Adrenal gland (tissue), 12 donors: ENCODE data around the gene TBXAS1. TPM values are rescaled to one million over a fixed set of nuclear protein-coding genes. Genes with fewer than 3 reads are reported as not detected.
"Not testable (repeated sequence)": the region's sequence is repeated elsewhere in the genome, so short reads cannot be mapped to it uniquely, and the experiment has no call there.

Experiments used
- DNase-seq, 7 donors: peaks; one replicate each; pipeline ENCODE4 v3.0.0-alpha.2; 2019 to 2020
- H3K27ac ChIP-seq, 5 donors: fragments of 200-600 bp; sonication (generic) in 4 of 5; 1 replicate in 3 of 5; 2 replicates in 2 of 5; pipeline versions ENCODE4 v1.5.1 to v1.8.0; 2016 to 2020; ENCODE audit warnings: mild to moderate bottlenecking in 1 of 5
- H3K27me3 ChIP-seq: fragments of 200-600 bp; 2 replicates; pipeline ENCODE4 v1.8.0; 2021
- H3K36me3 ChIP-seq, 2 donors: fragments of 200-600 bp; replicated peaks in 1 of 2; 1 replicate in 1 of 2; 2 replicates in 1 of 2; pipeline versions ENCODE4 v1.5.1 to v1.8.0; 2018 to 2022
- H3K4me1 ChIP-seq, 2 donors: fragments of 200-600 bp; replicated peaks in 1 of 2; 1 replicate in 1 of 2; 2 replicates in 1 of 2; pipeline versions ENCODE4 v1.5.1 to v1.8.0; 2018 to 2021
- H3K4me3 ChIP-seq, 4 donors: fragments of 200-600 bp; sonication (generic) in 3 of 4; one replicate each; pipeline ENCODE4 v1.5.1; 2016 to 2018
- H3K9me3 ChIP-seq, 3 donors: fragments of 200-600 bp; sonication (generic) in 1 of 3; replicated peaks in 1 of 3; 1 replicate in 2 of 3; 2 replicates in 1 of 3; pipeline versions ENCODE4 v1.5.1 to v1.8.0; 2016 to 2021
- POLR2A ChIP-seq, 2 donors: fragments of 450-650 bp; IDR thresholded peaks; one replicate each; pipeline ENCODE4 v1.6.1; 2017; ENCODE audit warnings: antibody characterized with exemption in 2 of 2, mild to moderate bottlenecking in 2 of 2, moderate library complexity in 1 of 2
- WGBS, 4 donors: extraction: QIAGEN DNeasy Blood & Tissue Kit in 2 of 4; methylation state at CpG; one replicate each; pipeline versions ENCODE4 v1.1.5 to v1.1.7; 2013 to 2017; 5-methylcytosine and 5-hydroxymethylcytosine counted together
- intact Hi-C, 2 donors: fragments of 100-400 bp; cut with DNase I; formaldehyde crosslinking; loops; one replicate each; pipeline versions ENCODE4 v1.14.1 to v1.15.0; 2022 to 2023
- polyA plus RNA-seq, 3 donors: library from polyadenylated mRNA; stranded (reverse); fragments of 200-250 nt in 2 of 3; fragments of 350-450 nt in 1 of 3; fragmentation: Illumina TruSeq in 1 of 3; extraction: RNeasy Lipid Tissue Mini Kit (QIAGEN cat#74804) in 1 of 3; gene quantifications; one replicate each; pipeline ENCODE4 v1.2.3, GENCODE V29; 2013 to 2014
- total RNA-seq, 9 donors: library from RNA; depleted of rRNA in 4 of 9; stranded (reverse); fragments of >200 nt in 4 of 9; fragments of 120-200 nt in 1 of 9; fragmentation: NEBNext Ultra II Directional in 1 of 9; extraction: Animal tissue kit (Norgen Biotek cat#: 25700) in 1 of 9; gene quantifications; one replicate each; pipeline versions ENCODE4 v1.1.0 to v1.2.4, GENCODE V29; 2013 to 2023
- TF ChIP-seq, protein P1 (sequence below), 6 experiments: fragments of 450-650 bp in 4 of 6; fragments of 200-600 bp in 2 of 6; sonication (generic) in 1 of 6; IDR thresholded peaks; 1 replicate in 5 of 6; 2 replicates in 1 of 6; pipeline versions ENCODE4 v1.5.1 to v1.8.0; 2016 to 2021; ENCODE audit warnings: antibody characterized with exemption in 6 of 6, mild to moderate bottlenecking in 2 of 6, moderate library complexity in 1 of 6
- donor health status: healthy with polysubstance abuse.
- donor health status: Bipolar disorder and iron deficiency.
- donor health status: DM: yes; HTN: yes; CAD: no.
- donor health status: DM: no; HTN: no; CAD: no.
- donor health status: DM: no; HTN: no; CAD: no.
- donor health status: DM: yes; HTN: yes; CAD: no.

The TBXAS1 gene
- total and polyA plus RNA-seq, 12 donors: 9.0 to 87.0 (median 27.3) TPM

DNA sequence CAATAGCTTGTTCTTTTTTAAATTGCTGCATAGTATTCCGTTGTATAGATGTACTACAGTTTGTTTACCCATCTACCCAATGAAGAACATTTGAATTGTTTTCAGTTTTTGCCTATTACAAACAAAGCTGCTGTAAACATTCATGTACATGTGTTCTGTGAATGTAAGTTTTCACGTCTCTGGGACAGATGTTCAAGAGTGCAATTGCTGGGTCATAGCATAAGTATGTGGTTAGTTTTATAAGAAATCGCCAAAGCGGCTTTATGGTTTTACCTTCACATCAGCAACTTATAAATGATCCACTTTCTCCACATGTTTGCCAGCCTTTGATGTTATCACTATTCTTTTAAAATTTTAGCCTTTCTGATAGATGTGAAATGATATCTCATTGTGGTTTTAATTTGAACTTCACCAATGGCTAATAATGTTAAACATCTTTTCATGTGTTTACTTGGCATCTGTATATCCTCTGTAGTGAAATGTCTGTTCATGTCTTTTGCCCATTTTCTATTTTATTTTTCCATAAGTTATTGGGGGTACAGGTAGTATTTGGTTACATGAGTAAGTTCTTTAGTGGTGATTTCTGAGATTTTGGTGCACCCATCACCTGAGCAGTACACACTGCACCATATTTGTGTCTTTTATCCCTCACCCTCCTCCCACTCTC is 73.5 kb downstream of the TBXAS1 start:
- H3K9me3 ChIP-seq: no peaks in the 10 kb centered on the region
- TF ChIP-seq, protein P1, sequence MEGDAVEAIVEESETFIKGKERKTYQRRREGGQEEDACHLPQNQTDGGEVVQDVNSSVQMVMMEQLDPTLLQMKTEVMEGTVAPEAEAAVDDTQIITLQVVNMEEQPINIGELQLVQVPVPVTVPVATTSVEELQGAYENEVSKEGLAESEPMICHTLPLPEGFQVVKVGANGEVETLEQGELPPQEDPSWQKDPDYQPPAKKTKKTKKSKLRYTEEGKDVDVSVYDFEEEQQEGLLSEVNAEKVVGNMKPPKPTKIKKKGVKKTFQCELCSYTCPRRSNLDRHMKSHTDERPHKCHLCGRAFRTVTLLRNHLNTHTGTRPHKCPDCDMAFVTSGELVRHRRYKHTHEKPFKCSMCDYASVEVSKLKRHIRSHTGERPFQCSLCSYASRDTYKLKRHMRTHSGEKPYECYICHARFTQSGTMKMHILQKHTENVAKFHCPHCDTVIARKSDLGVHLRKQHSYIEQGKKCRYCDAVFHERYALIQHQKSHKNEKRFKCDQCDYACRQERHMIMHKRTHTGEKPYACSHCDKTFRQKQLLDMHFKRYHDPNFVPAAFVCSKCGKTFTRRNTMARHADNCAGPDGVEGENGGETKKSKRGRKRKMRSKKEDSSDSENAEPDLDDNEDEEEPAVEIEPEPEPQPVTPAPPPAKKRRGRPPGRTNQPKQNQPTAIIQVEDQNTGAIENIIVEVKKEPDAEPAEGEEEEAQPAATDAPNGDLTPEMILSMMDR (IDR thresholded peaks at IDR 0.05): no peak
- no peak for TF ChIP-seq POLR2A (IDR thresholded peaks at IDR 0.05)
- no peaks in the 10 kb centered on the region for H3K27me3 ChIP-seq
- H3K27ac ChIP-seq: no peak overlapping the region
- no peaks in the 10 kb centered on the region for H3K4me1 ChIP-seq
- 60 to 93% (median 68%) methylated on average over 4 of the region's 4 CpGs for WGBS, 4 donors
- DNase-seq: no peak
- intact Hi-C loops: no loop called here
- H3K4me3 ChIP-seq: no peak overlapping the region
- H3K36me3 ChIP-seq: no peaks in the 10 kb centered on the region

DNA sequence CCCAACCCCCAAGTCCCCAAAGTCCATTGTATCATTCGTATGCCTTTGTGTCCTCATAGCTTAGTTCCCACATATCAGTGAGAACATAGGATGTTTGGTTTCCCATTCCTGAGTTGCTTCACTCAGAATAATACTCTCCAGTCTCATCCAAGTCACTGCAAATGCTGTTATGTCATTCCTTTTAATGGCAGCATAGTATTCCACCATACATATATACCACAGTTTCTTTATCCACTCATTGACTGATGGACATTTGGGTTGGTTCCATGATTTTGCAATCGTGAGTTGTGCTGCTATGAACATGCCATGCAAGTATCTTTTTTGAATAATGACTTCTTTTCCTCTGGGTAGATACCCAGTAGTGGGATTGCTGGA is 74.0 kb downstream of the TBXAS1 start:
- H3K4me3 ChIP-seq, intact Hi-C loops, H3K27me3 ChIP-seq, H3K4me1 ChIP-seq, H3K36me3 ChIP-seq, H3K27ac ChIP-seq, DNase-seq, H3K9me3 ChIP-seq: not testable (repeated sequence)
- 58 to 65% (median 62%) methylated on average over 2 of the region's 2 CpGs for WGBS, 4 donors

DNA sequence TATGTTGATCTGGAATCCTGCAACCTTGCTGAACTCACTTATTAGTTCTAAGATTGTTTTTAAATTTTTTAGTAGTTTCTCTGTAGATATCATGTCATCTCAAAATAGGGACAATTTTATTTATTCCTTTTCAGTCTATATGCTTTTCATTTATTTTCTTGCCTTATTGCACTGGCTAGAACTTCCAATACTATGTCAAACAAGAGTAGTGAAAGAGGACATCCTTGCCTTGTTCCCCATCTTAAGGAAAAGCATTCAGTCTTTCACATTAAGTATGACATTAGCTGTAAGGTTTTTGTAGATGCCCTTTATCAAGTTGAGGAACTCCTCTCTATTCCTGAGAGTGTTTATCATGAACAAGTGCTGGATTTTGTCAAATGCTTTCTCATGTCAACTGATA is 77.8 kb downstream of the TBXAS1 start:
- Histone ChIP-seq H3K27ac (no peak overlapping the region), H3K4me3 (no peak overlapping the region), H3K9me3 (no peaks in the 10 kb centered on the region), H3K4me1 (no peaks in the 10 kb centered on the region), H3K36me3 (no peaks in the 10 kb centered on the region), H3K27me3 (no peaks in the 10 kb centered on the region)
- no peak for TF ChIP-seq POLR2A (IDR thresholded peaks at IDR 0.05)
- TF ChIP-seq, protein P1 (IDR thresholded peaks at IDR 0.05): no peak
- DNase-seq: no peak
- intact Hi-C loops: no loop called here

DNA sequence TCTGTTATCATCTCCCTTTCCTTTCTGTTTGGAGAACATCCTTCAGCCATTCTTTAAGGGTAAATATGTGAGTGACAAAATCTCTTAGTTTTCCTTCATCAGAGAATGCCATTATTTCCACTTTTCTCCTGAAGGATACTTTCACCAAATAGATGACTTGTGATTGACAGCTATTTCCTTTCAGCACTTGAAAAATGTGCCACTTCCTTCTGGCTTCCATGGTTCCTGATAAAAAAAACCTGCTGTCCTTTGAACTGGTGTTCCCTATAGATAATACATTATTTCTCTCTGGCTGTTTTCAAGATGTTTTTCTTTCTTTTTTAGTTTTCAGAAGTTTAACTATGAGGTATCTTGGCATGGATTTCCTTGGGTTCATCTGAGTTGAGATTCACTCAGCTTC is 79.7 kb downstream of the TBXAS1 start:
- no peaks in the 10 kb centered on the region for H3K36me3 ChIP-seq
- no peak for DNase-seq
- TF ChIP-seq, protein P1 (IDR thresholded peaks at IDR 0.05): no peak
- no peak for TF ChIP-seq POLR2A (IDR thresholded peaks at IDR 0.05)
- H3K27me3 ChIP-seq: no peaks in the 10 kb centered on the region
- H3K27ac ChIP-seq: no peak overlapping the region
- no peaks in the 10 kb centered on the region for H3K4me1 ChIP-seq
- H3K4me3 ChIP-seq: no peak overlapping the region
- no peaks in the 10 kb centered on the region for H3K9me3 ChIP-seq
- intact Hi-C loops: no loop called here

DNA sequence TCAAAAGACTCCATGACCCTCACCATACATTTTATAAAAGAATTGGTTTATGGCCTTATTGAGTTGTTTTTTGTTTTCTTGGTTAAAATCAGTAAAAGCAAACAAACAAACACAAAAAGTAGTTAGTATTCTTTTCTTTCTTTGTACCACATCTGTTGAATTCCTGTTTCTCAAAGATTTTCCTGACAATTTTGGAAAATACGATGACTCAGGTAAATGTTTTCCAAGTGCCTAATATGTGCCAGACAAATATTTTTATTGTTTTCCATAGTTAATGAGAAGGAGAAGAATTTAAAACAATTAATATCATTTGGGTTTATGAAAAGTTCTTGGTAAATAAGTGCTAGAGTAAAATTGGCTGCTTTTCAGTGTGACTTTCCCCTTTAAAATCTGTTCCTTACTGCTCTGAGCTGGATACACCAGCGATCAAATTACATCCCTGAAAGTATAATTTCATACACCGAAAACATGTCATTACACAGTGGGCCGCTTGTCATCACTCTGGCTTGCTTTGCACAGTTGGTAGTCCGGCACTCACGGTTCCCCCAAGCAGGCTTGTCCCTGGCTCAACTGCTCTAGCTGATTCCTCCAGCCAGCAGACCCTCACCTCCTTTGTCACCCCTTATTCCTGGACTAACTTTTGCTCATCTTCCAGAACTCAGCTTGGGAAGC is 80.5 kb downstream of the TBXAS1 start:
- Histone ChIP-seq H3K27me3 (no peaks in the 10 kb centered on the region), H3K4me3 (no peak overlapping the region), H3K36me3 (no peaks in the 10 kb centered on the region), H3K27ac (no peak overlapping the region), H3K9me3 (no peaks in the 10 kb centered on the region), H3K4me1 (no peaks in the 10 kb centered on the region)
- intact Hi-C loops: no loop called here
- WGBS, 4 donors: 60 to 77% (median 71%) methylated on average over 6 of the region's 6 CpGs
- TF ChIP-seq, protein P1 (IDR thresholded peaks at IDR 0.05): no peak
- no peak for TF ChIP-seq POLR2A (IDR thresholded peaks at IDR 0.05)
- DNase-seq: no peak
